Sigmoid colon (tissue), 3 donors: Measurements from ENCODE around the gene ALG9.

Experiments used
- CTCF ChIP-seq, 4 experiments: fragments of 450-650 bp in 3 of 4; fragments of 200-600 bp in 1 of 4; IDR thresholded peaks; one replicate each; pipeline ENCODE4 v1.5.1; 2016 to 2019; ENCODE audit warnings: antibody characterized with exemption in 4 of 4, mild to moderate bottlenecking in 3 of 4, moderate library complexity in 2 of 4
- POLR2A ChIP-seq, 2 donors: fragments of 450-650 bp; IDR thresholded peaks; one replicate each; pipeline ENCODE4 v1.6.1; 2016; ENCODE audit warnings: antibody characterized with exemption in 2 of 2, mild to moderate bottlenecking in 2 of 2, moderate library complexity in 2 of 2

GRCh38 chr11:111778047-111778558 is 93.3 kb downstream of the ALG9 start:
- TF ChIP-seq CTCF (IDR thresholded peaks at IDR 0.05): no peak
- no peak for TF ChIP-seq POLR2A (IDR thresholded peaks at IDR 0.05)
